ENCODE measurements around the gene MT1G. TPM values are rescaled to one million over a fixed set of nuclear protein-coding genes. Genes with fewer than 3 reads are reported as not detected.

The MT1G gene
- total and polyA plus RNA-seq, 9 of the 15 experiments (the other 6 are each of a cell fraction or from before 2014, with no cell fraction given), result 0.28 to 1.7 (median 0.69) TPM; not detected in 4

GRCh38 chr16:56700631-56701030 lies 32.8 kb upstream of the MT1G start:
- DNase-seq (ENCODE audit: extremely low read depth in 1 of 4, low spot score in 3 of 4), result no peak
- no peak for TF ChIP-seq FUS (optimal IDR thresholded peaks at IDR 0.05; ENCODE audit: low read depth, low read length)
- TF ChIP-seq HIVEP1 (CRISPR knock-in tag; IDR thresholded peaks at IDR 0.05), result no peak
- TF ChIP-seq NEUROD1 (IDR thresholded peaks at IDR 0.05; ENCODE audit: borderline replicate concordance, low read depth, low read length, partially characterized antibody), result no peak
- no peak for TF ChIP-seq TCF3 (CRISPR knock-in tag; IDR thresholded peaks at IDR 0.05)
- no peak for TF ChIP-seq ZBTB17 (CRISPR knock-in tag; IDR thresholded peaks at IDR 0.05)
- TF ChIP-seq XRCC5 (IDR thresholded peaks at IDR 0.05; ENCODE audit: low read depth, low read length), result no peak
- no peak for TF ChIP-seq FOXM1 (IDR thresholded peaks at IDR 0.05; ENCODE audit: low read depth)
- TF ChIP-seq FOXM1 (CRISPR knock-in tag; IDR thresholded peaks at IDR 0.05; ENCODE audit: low read depth), result no peak
- TF ChIP-seq SPI1 (IDR thresholded peaks at IDR 0.05; ENCODE audit: borderline replicate concordance, low read depth, low read length), result no peak
- TF ChIP-seq ZC3H4 (CRISPR knock-in tag; IDR thresholded peaks at IDR 0.05; ENCODE audit: borderline replicate concordance), result no peak
- no peak for TF ChIP-seq ZNF197 (CRISPR knock-in tag; IDR thresholded peaks at IDR 0.05; ENCODE audit: low read depth)
- no peak for TF ChIP-seq FOXJ3 (CRISPR knock-in tag; IDR thresholded peaks at IDR 0.05)
- no peak for TF ChIP-seq ATF3 (IDR thresholded peaks at IDR 0.05)
- no peak for TF ChIP-seq ATF3 (CRISPR knock-in tag; conservative IDR thresholded peaks at IDR 0.05)
- no peak for TF ChIP-seq ETV1 (tag; conservative IDR thresholded peaks at IDR 0.05; ENCODE audit: low read depth)
- no peak for TF ChIP-seq SMAD2 (IDR thresholded peaks at IDR 0.05; ENCODE audit: low read depth, low read length)
- TF ChIP-seq DEAF1 (CRISPR knock-in tag; IDR thresholded peaks at IDR 0.05), result no peak
- intact Hi-C loops (cut with micrococcal nuclease) (no loop called here), in situ Hi-C loops (cut with MboI) (loop anchor here (5.0 kb wide), 1 partner anchor 123 kb away; no protein-coding TSS in a partner anchor)
- Histone ChIP-seq H3K79me2 (ENCODE audit: control insufficient read depth, insufficient read depth, low read length) (no peaks in the 10 kb centered on the region), H3K9ac (ENCODE audit: insufficient read depth in 1 of 2, low read depth in 2 of 2, low read length in 2 of 2) (no peak overlapping the region), H3K27me3 (ENCODE audit: control insufficient read depth in 2 of 2, insufficient read depth in 2 of 2, low read length in 2 of 2) (peaks cover 0 to 25% of the 10 kb centered on the region in 2 experiments; a peak in 2 of 5 replicates), H3K4me1 (replicated peaks in 1 of 2; ENCODE audit: control insufficient read depth in 2 of 2, insufficient read depth in 2 of 2, low read length in 2 of 2) (no peaks in the 10 kb centered on the region), H3K9me3 (replicated peaks; ENCODE audit: control insufficient read depth, insufficient read depth, low read depth, low read length) (no peaks in the 10 kb centered on the region), H3K4me3 (no peak overlapping the region), H3K4me2 (ENCODE audit: insufficient read depth, low read length) (no peak overlapping the region), H3K27ac (ENCODE audit: extremely low read depth, low read depth, low read length) (no peak overlapping the region), H4K20me1 (replicated peaks; ENCODE audit: control insufficient read depth, insufficient read depth, low read length) (no peaks in the 10 kb centered on the region), H3K9me1 (ENCODE audit: control insufficient read depth, insufficient read depth, low read length) (no peaks in the 10 kb centered on the region), H3K36me3 (ENCODE audit: control insufficient read depth, insufficient read depth, low read length) (no peaks in the 10 kb centered on the region), H2AFZ (ENCODE audit: low read depth, low read length) (no peak overlapping the region)
- WGBS (ENCODE audit: insufficient coverage, low coverage, missing lambda C conversion rate), result 11% methylated on average over 1 of the region's 1 CpG
- BruUV-seq (replicated peaks), result no TSS peak
- no peak for FAIRE-seq
- CTCF ChIA-PET (ENCODE audit: low intra/inter-chr PET ratio), result interaction anchor here (0.7 kb wide), 1 partner anchor 21 kb away, joined by 3 read pairs; no protein-coding TSS in a partner anchor
- POLR2A ChIA-PET, result no interaction called here
- no peak for ATAC-seq

All from K562 (cell line).